ENCODE results near the gene CCDC74B. TPM values are rescaled to one million over a fixed set of nuclear protein-coding genes. Genes with fewer than 3 reads are reported as not detected.

CCDC74B gene
- 4.8 and 9.3 TPM in 2 replicates for total RNA-seq

DNA sequence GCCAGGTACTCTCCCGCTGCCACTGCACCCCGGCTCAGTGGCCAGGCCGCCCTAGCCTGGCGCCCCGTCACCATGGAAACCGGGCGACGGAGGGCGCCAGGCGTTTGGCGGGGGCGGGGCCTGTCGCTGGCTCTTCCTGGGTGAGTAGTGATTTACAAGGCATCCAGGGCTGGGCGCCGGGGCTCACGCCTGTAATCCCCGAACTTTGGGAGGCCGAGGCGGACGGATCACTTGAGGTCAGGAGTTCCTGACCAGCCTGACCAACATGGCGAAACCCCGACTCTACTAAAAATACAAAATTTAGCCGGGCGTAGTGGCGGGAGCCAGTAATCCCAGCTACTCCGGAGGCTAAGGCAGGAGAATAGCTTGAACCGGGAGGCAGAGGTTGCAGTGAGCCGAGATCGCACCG, at the start of gene CCDC74B:
TSS of gene CCDC74B (minus strand) at position 107 of the 409 bp plus-strand sequence. CDS start 116 bp downstream, outside the sequence.

GRCh38 chr2:130181880-130182682, 37.2 kb upstream of the CCDC74B start, which contains the start of gene MZT2B:
Gene MZT2B, plus strand, starts transcription at chr2:130182262. Its CDS starts 21 bp downstream, at chr2:130182283.

DNA sequence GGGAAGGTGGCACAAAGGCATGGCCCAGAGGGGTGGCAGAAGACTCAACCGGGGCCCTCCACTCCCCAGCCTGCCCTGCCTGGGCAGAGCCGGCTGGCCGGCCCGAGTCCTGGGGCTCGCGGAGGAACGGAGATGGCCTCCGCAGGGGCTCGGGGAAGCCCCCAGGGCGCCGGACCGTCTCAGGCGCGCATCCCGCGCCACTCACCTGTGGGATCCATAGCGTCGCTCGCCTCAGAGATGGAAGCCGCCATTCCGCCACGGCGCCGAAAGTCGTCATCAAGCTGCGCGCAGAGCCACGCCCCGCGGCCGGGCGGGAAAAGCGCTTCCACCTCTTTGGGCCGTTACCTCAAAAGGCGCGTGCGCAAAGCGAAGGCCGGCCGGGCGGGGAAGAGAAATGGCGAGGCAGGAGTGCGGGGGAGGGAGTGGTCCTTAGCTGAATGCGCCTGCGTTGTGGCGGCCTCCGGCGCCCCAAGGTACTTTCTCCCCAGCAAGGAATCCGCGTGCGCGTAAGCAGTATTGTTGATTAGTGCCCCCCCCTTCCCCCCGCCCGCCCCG, 36.5 kb upstream of the CCDC74B start, which contains the start of gene SMPD4:
TSS of gene SMPD4 (minus strand) at position 278 of the 555 bp plus-strand sequence. CDS start 5,010 bp downstream, outside the sequence.

DNA sequence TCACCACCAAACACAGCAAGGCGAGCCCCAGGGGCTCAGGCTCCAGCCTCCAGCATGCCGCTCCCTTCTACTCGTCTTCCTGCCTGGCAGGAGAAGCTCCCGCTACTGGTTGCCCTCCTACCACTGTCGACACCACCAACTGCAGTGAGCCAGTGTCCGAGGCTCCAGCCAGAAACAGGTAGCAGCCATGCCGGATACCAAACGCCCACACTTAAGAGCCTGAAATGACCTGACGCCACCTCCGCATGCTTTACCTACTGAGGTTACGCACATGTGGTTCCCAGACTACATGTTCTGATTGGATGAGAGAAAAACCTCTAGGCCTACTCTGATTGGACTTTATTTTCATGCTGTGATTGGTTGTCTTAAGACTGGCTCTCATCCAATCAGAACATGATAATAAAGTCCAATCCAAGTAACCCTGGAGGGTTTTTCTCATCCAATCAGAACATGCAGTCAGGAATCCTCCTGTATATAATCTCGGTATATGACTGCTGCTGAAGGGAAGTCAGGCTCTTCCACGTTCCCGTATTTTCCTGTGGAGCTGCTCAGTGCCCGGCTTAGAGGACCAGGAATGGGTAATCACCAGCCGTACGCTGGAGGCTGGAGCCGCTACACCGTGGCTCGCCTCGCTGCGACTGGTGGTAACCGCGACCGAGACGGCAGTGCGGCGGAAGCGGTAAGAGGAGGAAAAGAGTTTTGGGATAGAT, 15.6 kb downstream of the CCDC74B start, which contains the start of gene POTEF:
TSS of gene POTEF (minus strand) at position 103 of the 710 bp plus-strand sequence. CDS start 8,707 bp downstream, outside the sequence.

Other genes with a start within 250 kb of the CCDC74B start
- not detected in 2 replicates for gene RAB6C, start 165.4 kb downstream of the CCDC74B start, total RNA-seq
- gene POTEF, start 15.9 kb downstream of the CCDC74B start, total RNA-seq = not detected in 2 replicates
- gene SMPD4, start 36.5 kb upstream of the CCDC74B start, total RNA-seq = 18.5 and 31.0 TPM in 2 replicates
- 163 and 176 TPM in 2 replicates for gene MZT2B, start 37.1 kb upstream of the CCDC74B start, total RNA-seq
- gene TUBA3E, start 53.3 kb upstream of the CCDC74B start, total RNA-seq = not detected in 2 replicates
- gene IMP4, start 197.8 kb upstream of the CCDC74B start, total RNA-seq = 64.4 and 68.8 TPM in 2 replicates
- 11.6 and 19.6 TPM in 2 replicates for gene PTPN18, start 210.9 kb upstream of the CCDC74B start, total RNA-seq